ENCODE results near the gene MBTPS1. TPM values are rescaled to one million over a fixed set of nuclear protein-coding genes. Genes with fewer than 3 reads are reported as not detected.

MBTPS1 gene
- total and polyA plus RNA-seq, 3 donors from 2014 or later = 59.0 to 122 (median 104) TPM

DNA sequence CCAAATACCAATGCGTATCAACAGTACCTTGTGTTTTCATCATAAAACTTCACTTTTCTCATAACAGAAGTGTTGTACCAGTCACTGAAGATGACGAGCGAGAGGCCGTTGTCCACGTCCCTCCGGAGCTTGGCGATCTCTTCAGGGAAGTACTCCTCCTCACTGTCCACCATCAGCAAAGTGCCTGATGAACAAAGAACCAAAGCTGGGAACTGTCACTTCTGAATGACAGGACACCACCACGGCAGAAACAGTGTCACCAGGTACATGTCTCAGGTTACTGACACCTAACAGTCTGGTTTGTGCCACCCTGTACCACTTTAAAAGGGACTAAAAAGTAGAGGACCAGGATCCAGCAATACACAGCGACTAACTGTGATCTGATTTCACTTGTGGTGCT is 49.1 kb downstream of the MBTPS1 start:
- TF ChIP-seq POLR2A (IDR thresholded peaks at IDR 0.05) = no peak
- no peak for TF ChIP-seq CTCF (IDR thresholded peaks at IDR 0.05)
- H3K4me3 ChIP-seq = no peak overlapping the region
- intact Hi-C loops (cut with DNase I; ENCODE audit: low total_unique reads) = no loop called here
- no peaks in the 10 kb centered on the region for H3K9me3 ChIP-seq
- WGBS, 2 donors = 89 to 90% methylated on average over 9 of the region's 9 CpGs
- H3K36me3 ChIP-seq (ENCODE audit: low read depth, missing control alignments) = no peaks in the 10 kb centered on the region
- no peaks in the 10 kb centered on the region for H3K27me3 ChIP-seq
- peaks cover 5% of the 10 kb centered on the region for H3K4me1 ChIP-seq
- no peak for DNase-seq
- no peak overlapping the region for H3K27ac ChIP-seq

DNA sequence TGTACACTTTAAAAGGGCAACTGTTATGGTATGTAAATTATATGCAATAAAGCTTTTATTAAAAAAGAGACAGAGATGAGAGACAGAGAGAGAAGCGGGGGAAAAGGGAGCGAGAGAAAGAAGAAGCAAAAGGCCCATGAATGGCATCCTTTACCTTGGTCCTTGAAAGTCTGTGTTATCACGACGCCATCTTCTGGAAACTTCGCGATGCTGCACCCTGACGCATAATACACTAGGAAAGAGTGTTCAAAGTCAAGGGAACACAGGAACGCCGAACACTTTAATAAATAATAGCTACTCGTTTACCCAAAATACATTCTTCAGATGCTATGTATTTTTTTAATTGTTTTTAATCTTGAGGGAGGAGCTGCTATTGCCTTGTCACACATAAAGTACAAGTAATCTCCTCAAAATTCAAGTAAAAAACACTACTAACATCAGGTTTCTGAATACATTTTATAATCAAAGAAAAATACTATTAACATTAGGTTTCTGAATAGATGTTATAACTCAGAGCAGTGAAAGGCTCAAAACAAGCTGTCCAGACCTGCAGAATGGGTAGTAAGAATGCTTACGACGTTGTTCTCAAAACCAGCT is 51.1 kb downstream of the MBTPS1 start:
- WGBS, 2 donors = 51 to 57% methylated on average over 12 of the region's 12 CpGs
- TF ChIP-seq POLR2A (IDR thresholded peaks at IDR 0.05) = no peak
- TF ChIP-seq CTCF (IDR thresholded peaks at IDR 0.05) = peak in 2 of 3 experiments; percentile 43 to 57
- intact Hi-C loops (cut with DNase I; ENCODE audit: low total_unique reads) = no loop called here
- Histone ChIP-seq H3K27me3 (no peaks in the 10 kb centered on the region), H3K4me3 (no peak overlapping the region), H3K4me1 (peaks cover 9% of the 10 kb centered on the region), H3K27ac (no peak overlapping the region), H3K9me3 (no peaks in the 10 kb centered on the region), H3K36me3 (ENCODE audit: low read depth, missing control alignments) (no peaks in the 10 kb centered on the region)
- DNase-seq = peak; percentile 83

- intact Hi-C loops (cut with DNase I; ENCODE audit: low total_unique reads) = loop anchor here (5.0 kb wide), 1 partner anchor 97 kb away; the partner anchor contains the start of gene NECAB2
Measured at GRCh38 chr16:84063980-84064379, 52.8 kb downstream of the MBTPS1 start.

DNA sequence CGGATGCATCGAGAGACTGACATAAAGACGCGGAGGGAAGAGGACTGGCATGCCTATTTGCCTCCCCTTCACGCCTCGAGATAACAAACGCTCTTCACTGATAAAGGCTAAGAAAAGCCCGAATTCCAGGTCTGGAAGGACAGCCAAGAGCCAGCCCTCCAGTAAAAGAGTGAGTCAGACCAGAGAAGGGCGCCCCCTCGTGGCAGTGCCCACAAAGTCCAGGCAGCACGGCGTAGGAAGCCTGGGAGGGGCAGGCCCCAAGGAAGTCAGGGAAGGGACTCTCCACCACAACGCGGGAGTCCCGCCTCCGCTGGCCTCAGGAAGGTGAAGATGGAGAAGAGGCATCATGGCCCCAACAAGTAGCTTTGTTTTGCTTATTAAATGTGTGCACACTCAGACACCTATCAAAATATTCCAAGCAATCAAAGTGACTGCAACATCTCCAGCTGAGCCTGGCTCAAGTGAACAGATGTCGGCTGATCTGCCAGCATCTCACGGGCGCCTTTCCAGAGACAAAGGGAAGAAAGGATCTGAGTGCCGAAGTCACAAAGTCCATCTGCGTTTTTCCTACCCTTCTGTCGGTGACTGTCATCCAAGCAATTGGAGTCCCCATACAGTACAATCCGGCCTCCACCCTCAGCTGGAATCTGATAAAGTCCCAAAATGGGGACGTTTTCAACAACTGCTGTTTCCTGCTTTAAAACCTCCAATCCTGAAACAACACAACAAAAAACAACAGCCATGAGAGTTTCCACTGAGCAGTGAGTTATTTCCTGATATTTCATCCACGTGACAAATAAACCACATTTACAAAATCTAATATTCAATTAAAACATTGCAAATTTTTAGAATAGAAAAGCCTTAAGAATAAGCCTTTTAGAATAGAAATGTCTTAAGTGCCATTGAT is 53.8 kb downstream of the MBTPS1 start:
- 53 to 55% methylated on average over 25 of the region's 25 CpGs for WGBS, 2 donors
- peak; percentile 88 to 89 (median 88) for TF ChIP-seq CTCF (IDR thresholded peaks at IDR 0.05)
- no peak for TF ChIP-seq POLR2A (IDR thresholded peaks at IDR 0.05)
- H3K9me3 ChIP-seq = no peaks in the 10 kb centered on the region
- H3K27me3 ChIP-seq = no peaks in the 10 kb centered on the region
- no peaks in the 10 kb centered on the region for H3K36me3 ChIP-seq (ENCODE audit: low read depth, missing control alignments)
- H3K4me1 ChIP-seq = peaks cover 15% of the 10 kb centered on the region
- no peak overlapping the region for H3K27ac ChIP-seq
- no peak overlapping the region for H3K4me3 ChIP-seq
- DNase-seq = peak; percentile 93
- intact Hi-C loops (cut with DNase I; ENCODE audit: low total_unique reads) = loop anchor here (5.0 kb wide), 1 partner anchor 96 kb away; the partner anchor contains the start of gene NECAB2

More at GRCh38 chr16:84063980-84064379, 52.8 kb downstream of the MBTPS1 start:
- Histone ChIP-seq H3K4me1 (peaks cover 9% of the 10 kb centered on the region), H3K27me3 (no peaks in the 10 kb centered on the region), H3K9me3 (no peaks in the 10 kb centered on the region), H3K27ac (no peak overlapping the region), H3K4me3 (no peak overlapping the region), H3K36me3 (ENCODE audit: low read depth, missing control alignments) (no peaks in the 10 kb centered on the region)
- WGBS, 2 donors = 64 to 82% methylated on average over 4 of the region's 4 CpGs
- no peak for DNase-seq
- no peak for TF ChIP-seq POLR2A (IDR thresholded peaks at IDR 0.05)

DNA sequence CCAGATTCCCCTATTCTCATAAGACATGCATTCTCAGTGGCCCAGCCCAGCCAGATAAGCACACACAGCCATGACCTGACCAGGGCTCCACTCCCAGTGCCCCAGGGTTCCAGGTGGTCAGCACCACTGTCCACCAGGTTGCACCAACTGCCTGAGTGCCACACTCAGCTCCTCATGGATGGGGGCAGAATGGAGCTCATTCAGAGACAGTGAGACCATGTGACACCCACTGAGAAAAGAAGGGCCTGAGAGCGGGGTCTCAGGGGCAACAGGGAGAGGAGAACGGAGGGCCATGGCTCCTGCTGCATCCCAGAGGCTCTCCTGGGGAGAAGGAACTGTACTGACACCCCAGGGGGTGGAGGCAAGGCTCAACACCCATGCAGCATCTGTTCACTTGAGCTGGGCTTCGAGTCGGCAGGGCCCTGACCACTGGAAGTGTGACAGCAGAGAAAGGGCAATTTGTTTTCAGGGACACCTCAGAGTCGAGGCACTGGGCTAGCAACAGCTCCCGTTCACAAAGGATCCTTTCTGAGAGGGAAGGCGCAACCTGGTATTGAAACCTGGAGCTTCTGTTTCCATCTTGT is 55.4 kb downstream of the MBTPS1 start:
- intact Hi-C loops (cut with DNase I; ENCODE audit: low total_unique reads) = loop anchor here (5.0 kb wide), 1 partner anchor 94 kb away; the partner anchor contains the start of gene NECAB2
- Histone ChIP-seq H3K27me3 (no peaks in the 10 kb centered on the region), H3K4me1 (peaks cover 20% of the 10 kb centered on the region), H3K36me3 (ENCODE audit: low read depth, missing control alignments) (no peaks in the 10 kb centered on the region), H3K9me3 (no peaks in the 10 kb centered on the region), H3K4me3 (no peak overlapping the region), H3K27ac (no peak overlapping the region)
- TF ChIP-seq POLR2A (IDR thresholded peaks at IDR 0.05) = no peak
- TF ChIP-seq CTCF (IDR thresholded peaks at IDR 0.05) = no peak
- 87% methylated on average over 6 to 7 of the region's 7 CpGs for WGBS, 2 donors
- peak; percentile 12 for DNase-seq
